Neuronal stem cell (in vitro differentiated cells): Measurements from ENCODE around the gene ZNF155.
A peak's percentile ranks its signal among the peaks of the same experiment; 100 is the strongest.

Experiments
- DNase-seq: peaks from one replicate; pipeline ENCODE4 v3.0.0-alpha.2; 2013; ENCODE audit warnings: low spot score
- H2AFZ ChIP-seq: one replicate; pipeline ENCODE4 v1.6.1; 2013; ENCODE audit warnings: mild to moderate bottlenecking, low read length, inconsistent platforms
- H2AK5ac ChIP-seq: 2 replicates; pipeline ENCODE4 v1.6.1; 2013; ENCODE audit warnings: low read depth, mild to moderate bottlenecking, inconsistent platforms, low read length, moderate library complexity, mixed read lengths
- H2BK120ac ChIP-seq: 2 replicates; pipeline ENCODE4 v1.6.1; 2013; ENCODE audit warnings: low read depth, mild to moderate bottlenecking, inconsistent platforms, low read length, moderate library complexity, mixed read lengths
- H2BK12ac ChIP-seq: one replicate; pipeline ENCODE4 v1.6.1; 2013; ENCODE audit warnings: low read length, inconsistent platforms
- H2BK15ac ChIP-seq: 2 replicates; pipeline ENCODE4 v1.6.1; 2013; ENCODE audit warnings: mild to moderate bottlenecking, low read length, inconsistent platforms, mixed read lengths
- H2BK5ac ChIP-seq: one replicate; pipeline ENCODE4 v1.6.1; 2013; ENCODE audit warnings: inconsistent platforms, mild to moderate bottlenecking, low read length, moderate library complexity
- H3K14ac ChIP-seq: one replicate; pipeline ENCODE4 v1.6.1; 2013; ENCODE audit warnings: low read length, inconsistent platforms
- H3K18ac ChIP-seq: 2 replicates; pipeline ENCODE4 v1.6.1; 2013; ENCODE audit warnings: low read length, inconsistent platforms
- H3K23ac ChIP-seq: 2 replicates; pipeline ENCODE4 v1.6.1; 2013; ENCODE audit warnings: low read depth, mild to moderate bottlenecking, mixed read lengths, low read length, inconsistent platforms; ENCODE audit not compliant: poor library complexity
- H3K27ac ChIP-seq: replicated peaks from 3 replicates; pipeline ENCODE4 v1.5.1; 2013; ENCODE audit warnings: low read length, inconsistent platforms
- H3K27me3 ChIP-seq, 3 experiments: 2 replicates each; pipeline ENCODE4 v1.6.1; 2013; ENCODE audit warnings: low read length in 3 of 3, mild to moderate bottlenecking in 2 of 3, inconsistent platforms in 1 of 3, low read depth in 1 of 3, mixed read lengths in 1 of 3, moderate library complexity in 1 of 3; ENCODE audit not compliant: control insufficient read depth in 3 of 3, insufficient read depth in 3 of 3
- H3K36me3 ChIP-seq, 2 donors: replicated peaks in 1 of 2; 2 replicates each; pipeline ENCODE4 v1.6.1; 2013; ENCODE audit warnings: low read length in 2 of 2; ENCODE audit not compliant: control insufficient read depth in 2 of 2, insufficient read depth in 2 of 2
- H3K4ac ChIP-seq: 2 replicates; pipeline ENCODE4 v1.6.1; 2013; ENCODE audit warnings: inconsistent platforms, mild to moderate bottlenecking, low read length, moderate library complexity
- H3K4me1 ChIP-seq, 2 donors: 1 replicate in 1 of 2; 2 replicates in 1 of 2; pipeline ENCODE4 v1.6.1; 2013; ENCODE audit warnings: low read length in 2 of 2, low read depth in 1 of 2; ENCODE audit not compliant: control insufficient read depth in 2 of 2, insufficient read depth in 1 of 2
- H3K4me2 ChIP-seq: one replicate; pipeline ENCODE4 v1.6.1; 2013; ENCODE audit warnings: mild to moderate bottlenecking, low read length, inconsistent platforms; ENCODE audit not compliant: insufficient read depth, poor library complexity, severe bottlenecking
- H3K4me3 ChIP-seq, 2 donors: 2 replicates each; pipeline ENCODE4 v1.5.1; 2013; ENCODE audit warnings: low read length in 2 of 2, mild to moderate bottlenecking in 2 of 2, inconsistent platforms in 1 of 2, moderate library complexity in 1 of 2
- H3K79me1 ChIP-seq: one replicate; pipeline ENCODE4 v1.6.1; 2013; ENCODE audit warnings: low read depth, mild to moderate bottlenecking, inconsistent platforms, low read length, moderate library complexity
- H3K9ac ChIP-seq: one replicate; pipeline ENCODE4 v1.6.1; 2013; ENCODE audit warnings: mild to moderate bottlenecking, low read depth, low read length, inconsistent platforms; ENCODE audit not compliant: poor library complexity
- H3K9me3 ChIP-seq, 2 donors: replicated peaks in 1 of 2; 2 replicates each; pipeline versions ENCODE3 to v1.6.1; 2013; ENCODE audit warnings: low read length in 2 of 2, mild to moderate bottlenecking in 2 of 2, inconsistent platforms in 1 of 2, low read depth in 1 of 2, mixed read lengths in 1 of 2, moderate library complexity in 1 of 2; ENCODE audit not compliant: control insufficient read depth in 2 of 2, insufficient read depth in 1 of 2
- H4K8ac ChIP-seq: one replicate; pipeline ENCODE4 v1.6.1; 2013; ENCODE audit warnings: low read depth, mild to moderate bottlenecking, inconsistent platforms, low read length, moderate library complexity
- H4K91ac ChIP-seq: one replicate; pipeline ENCODE4 v1.6.1; 2013; ENCODE audit warnings: low read length, low read depth, mild to moderate bottlenecking, inconsistent platforms; ENCODE audit not compliant: poor library complexity
- whole genome bisulfite sequencing, 2 donors: extraction: QIAGEN DNeasy Blood & Tissue Kit; methylation state at CpG; one replicate each; pipeline ENCODE4 v1.1.7; 2013; ENCODE audit warnings: missing lambda C conversion rate in 2 of 2, mixed read lengths in 1 of 2; ENCODE audit not compliant: insufficient read length in 2 of 2, insufficient replicate concordance in 1 of 2; ENCODE audit errors: extremely low coverage in 2 of 2; 5-methylcytosine and 5-hydroxymethylcytosine counted together

The ZNF155 gene

DNA sequence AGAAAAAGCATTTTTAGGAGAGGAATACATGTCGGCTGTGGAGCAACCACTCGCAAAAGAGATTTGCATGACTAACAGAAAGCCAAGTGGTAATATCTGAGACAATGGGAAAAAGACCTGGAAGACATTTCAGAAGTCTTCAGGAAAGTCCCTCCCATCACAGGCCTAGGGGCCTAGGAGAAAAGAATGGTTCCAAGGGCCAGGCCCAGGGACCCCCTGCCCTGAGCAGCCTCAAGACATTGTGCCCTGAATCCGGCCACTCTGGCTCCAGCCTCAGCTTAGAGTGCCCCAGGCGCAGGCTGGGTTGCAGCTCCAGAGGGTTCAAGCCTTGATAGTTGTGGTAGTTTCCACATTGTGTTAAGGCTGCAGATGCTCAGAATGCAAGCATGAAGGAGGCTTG, 23.6 kb upstream of the ZNF155 start:
- Histone ChIP-seq H3K4me1 (no peaks in the 10 kb centered on the region), H3K18ac (no peak overlapping the region), H3K9me3 (peaks cover 35 to 80% of the 10 kb centered on the region in 2 donors), H2BK15ac (no peak overlapping the region), H3K4me3 (no peak overlapping the region), H3K36me3 (peaks cover 14 to 66% of the 10 kb centered on the region in 2 donors), H4K8ac (no peak overlapping the region), H3K27me3 (no peaks in the 10 kb centered on the region), H2BK5ac (no peak overlapping the region), H4K91ac (no peak overlapping the region), H2AK5ac (no peak overlapping the region), H3K4me2 (no peak overlapping the region), H3K79me1 (peaks cover 2% of the 10 kb centered on the region), H3K23ac (no peak overlapping the region), H3K27ac (no peak overlapping the region), H3K9ac (no peak overlapping the region), H3K14ac (no peak overlapping the region), H2BK120ac (no peak overlapping the region), H3K4ac (no peak overlapping the region), H2BK12ac (no peak overlapping the region), H2AFZ (no peak overlapping the region)
- no peak for DNase-seq
- no CpG with 5 or more reads among the region's 4 CpGs for WGBS, 2 donors

DNA sequence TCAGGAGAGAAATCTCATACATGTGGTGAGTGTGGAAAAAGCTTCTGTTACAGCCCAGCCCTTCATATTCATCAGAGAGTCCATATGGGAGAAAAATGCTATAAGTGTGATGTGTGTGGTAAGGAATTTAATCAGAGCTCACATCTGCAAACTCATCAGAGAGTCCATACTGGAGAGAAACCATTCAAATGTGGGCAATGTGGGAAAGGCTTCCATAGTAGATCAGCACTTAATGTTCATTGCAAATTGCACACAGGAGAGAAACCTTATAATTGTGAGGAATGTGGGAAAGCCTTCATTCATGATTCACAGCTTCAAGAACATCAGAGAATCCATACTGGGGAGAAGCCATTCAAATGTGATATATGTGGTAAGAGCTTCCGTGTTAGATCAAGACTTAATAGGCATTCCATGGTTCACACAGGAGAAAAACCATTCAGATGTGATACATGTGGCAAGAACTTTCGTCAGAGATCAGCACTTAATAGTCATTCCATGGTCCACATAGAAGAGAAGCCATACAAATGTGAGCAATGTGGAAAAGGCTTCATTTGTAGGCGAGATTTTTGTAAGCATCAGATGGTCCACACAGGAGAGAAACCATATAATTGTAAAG, 17.8 kb upstream of the ZNF155 start:
- Histone ChIP-seq H3K4me3 (no peak overlapping the region), H3K36me3 (peaks cover 51 to 91% of the 10 kb centered on the region in 2 donors)

DNA sequence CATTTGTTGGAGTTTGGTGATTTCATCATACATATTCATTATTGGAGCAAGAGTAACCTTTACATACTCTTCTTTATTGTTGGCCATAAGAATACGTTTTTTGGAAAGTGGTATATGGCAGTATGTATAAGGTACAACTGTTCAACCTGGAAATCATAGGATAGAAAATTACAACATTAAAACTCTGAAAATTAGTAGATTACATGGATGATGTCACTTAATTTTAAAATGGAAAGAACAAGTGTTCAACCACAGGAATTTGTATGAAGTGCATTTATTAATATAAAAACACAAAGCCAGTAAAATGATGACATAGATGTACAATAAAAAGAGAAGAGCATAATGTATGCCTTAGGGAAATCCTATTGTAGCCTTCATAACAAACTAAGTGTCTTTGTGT, 7.3 kb upstream of the ZNF155 start:
- Histone ChIP-seq H3K9me3 (peaks cover 10 to 40% of the 10 kb centered on the region in 2 donors), H2AFZ (no peak overlapping the region), H2BK120ac (no peak overlapping the region), H3K4me1 (no peaks in the 10 kb centered on the region), H3K79me1 (no peaks in the 10 kb centered on the region), H3K36me3 (no peaks in the 10 kb centered on the region), H3K18ac (no peak overlapping the region), H2AK5ac (no peak overlapping the region), H3K4ac (no peak overlapping the region), H3K23ac (no peak overlapping the region), H2BK5ac (no peak overlapping the region), H2BK12ac (no peak overlapping the region), H3K14ac (no peak overlapping the region), H3K27ac (no peak overlapping the region), H3K4me2 (no peak overlapping the region), H3K9ac (no peak overlapping the region), H2BK15ac (no peak overlapping the region), H3K4me3 (no peak overlapping the region), H4K91ac (no peak overlapping the region), H3K27me3 (no peaks in the 10 kb centered on the region), H4K8ac (no peak overlapping the region)
- WGBS, 2 donors: no CpG with 5 or more reads among the region's 1 CpG
- DNase-seq: no peak

More for the DNA sequence above, 17.8 kb upstream of the ZNF155 start:
- Histone ChIP-seq H2BK12ac (no peak overlapping the region), H2BK120ac (no peak overlapping the region), H4K91ac (no peak overlapping the region), H3K9ac (no peak overlapping the region), H3K4ac (no peak overlapping the region), H3K18ac (no peak overlapping the region), H3K27ac (no peak overlapping the region), H3K4me2 (no peak overlapping the region), H3K9me3 (peaks cover 57 to 94% of the 10 kb centered on the region in 2 donors), H3K14ac (no peak overlapping the region), H2AFZ (no peak overlapping the region), H2BK15ac (no peak overlapping the region), H4K8ac (no peak overlapping the region), H3K23ac (no peak overlapping the region), H3K79me1 (peaks cover 2% of the 10 kb centered on the region), H3K27me3 (no peaks in the 10 kb centered on the region), H3K4me1 (no peaks in the 10 kb centered on the region), H2AK5ac (no peak overlapping the region), H2BK5ac (no peak overlapping the region)
- WGBS, 2 donors: no CpG with 5 or more reads among the region's 3 CpGs
- DNase-seq: no peak

DNA sequence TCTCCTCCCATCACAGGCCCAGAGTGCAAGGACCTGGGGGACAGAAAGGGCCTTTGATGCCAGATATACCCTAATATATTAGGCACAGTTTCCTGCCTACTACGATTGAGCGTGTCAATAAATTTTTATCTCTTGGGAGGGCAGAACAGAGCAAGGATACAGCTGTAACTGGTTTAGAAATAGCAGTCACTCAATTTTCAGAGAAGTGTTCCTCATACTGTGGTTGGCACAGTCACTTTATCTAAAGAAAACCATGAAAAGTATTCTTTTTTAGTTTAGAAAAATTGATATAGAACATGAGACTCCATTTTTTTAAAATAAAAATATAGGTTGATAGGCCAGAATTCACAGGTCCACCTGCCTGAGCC, 460 bp upstream of the ZNF155 start:
- H3K79me1 ChIP-seq: peaks cover 2% of the 10 kb centered on the region
- no CpG with 5 or more reads among the region's 2 CpGs for WGBS, 2 donors
- H3K18ac ChIP-seq: no peak overlapping the region
- H2BK5ac ChIP-seq: no peak overlapping the region
- H3K9ac ChIP-seq: no peak overlapping the region
- H3K27me3 ChIP-seq: no peaks in the 10 kb centered on the region
- H2AFZ ChIP-seq: peak overlapping the region; percentile 87
- H3K9me3 ChIP-seq: peaks cover 0 to 4% of the 10 kb centered on the region in 2 donors
- no peak overlapping the region for H4K91ac ChIP-seq
- H3K23ac ChIP-seq: no peak overlapping the region
- peaks cover 0 to 2% of the 10 kb centered on the region in 2 donors for H3K4me1 ChIP-seq
- no peak overlapping the region for H2BK120ac ChIP-seq
- H2BK15ac ChIP-seq: no peak overlapping the region
- no peak overlapping the region for H3K4me2 ChIP-seq
- H3K27ac ChIP-seq: no peak overlapping the region
- no peak overlapping the region for H3K4ac ChIP-seq
- peaks cover 0 to 4% of the 10 kb centered on the region in 2 donors for H3K36me3 ChIP-seq
- H4K8ac ChIP-seq: no peak overlapping the region
- peak overlapping the region in 1 of 2 donors; percentile 74 for H3K4me3 ChIP-seq
- no peak overlapping the region for H3K14ac ChIP-seq
- H2BK12ac ChIP-seq: no peak overlapping the region
- no peak overlapping the region for H2AK5ac ChIP-seq
- no peak for DNase-seq
